HEK293T (cell line): Measurements from ENCODE around the gene ZHX3.
A peak's percentile ranks its signal among the peaks of the same experiment; 100 is the strongest.

Experiments
- CTCF ChIA-PET: fragments of 350-600 bp; formaldehyde crosslinking; extraction: SDS; loops from one replicate; lab custom pipeline; 2021; ENCODE audit warnings: antibody characterized with exemption, inconsistent platforms; lab: Yijun Ruan, JAX
- POLR2A ChIA-PET: fragments of 350-600 bp; formaldehyde crosslinking; extraction: SDS; loops from one replicate; lab custom pipeline; 2020; ENCODE audit warnings: antibody characterized with exemption, inconsistent platforms; lab: Yijun Ruan, JAX
- DNase-seq: peaks from one replicate; pipeline ENCODE4 v3.0.0; 2012; ENCODE audit warnings: mixed read lengths; ENCODE audit errors: extremely low spot score
- ARNT ChIP-seq: fragments of 450-650 bp; IDR thresholded peaks from 2 replicates; pipeline ENCODE4 v1.6.1; 2017; ENCODE audit warnings: mild to moderate bottlenecking
- BHLHE40 ChIP-seq: fragments of 450-650 bp; IDR thresholded peaks from 2 replicates; pipeline ENCODE4 v1.6.1; 2016; ENCODE audit warnings: mild to moderate bottlenecking, moderate library complexity, borderline replicate concordance
- CTBP1 ChIP-seq: fragments of 450-650 bp; IDR thresholded peaks from 2 replicates; pipeline ENCODE4 v1.6.1; 2016; ENCODE audit warnings: borderline replicate concordance
- ELF4 ChIP-seq: fragments of 450-650 bp; IDR thresholded peaks from 2 replicates; pipeline ENCODE4 v1.6.1; 2017; ENCODE audit warnings: antibody characterized with exemption
- FOXA1 ChIP-seq: fragments of 450-650 bp; IDR thresholded peaks from 2 replicates; pipeline ENCODE4 v1.6.1; 2016; ENCODE audit warnings: mild to moderate bottlenecking
- FOXM1 ChIP-seq: fragments of 450-650 bp; IDR thresholded peaks from 2 replicates; pipeline ENCODE4 v1.6.1; 2017; ENCODE audit warnings: mild to moderate bottlenecking, borderline replicate concordance
- HDGF ChIP-seq: fragments of 450-650 bp; IDR thresholded peaks from 2 replicates; pipeline ENCODE4 v1.6.1; 2017; ENCODE audit warnings: antibody characterized with exemption, borderline replicate concordance
- L3MBTL2 ChIP-seq: fragments of 450-650 bp; conservative IDR thresholded peaks from 2 replicates; pipeline ENCODE4 v1.6.1; 2016; ENCODE audit warnings: mild to moderate bottlenecking
- LEF1 ChIP-seq: fragments of 450-650 bp; IDR thresholded peaks from 2 replicates; pipeline ENCODE4 v1.6.1; 2017; ENCODE audit warnings: mild to moderate bottlenecking, borderline replicate concordance
- NFRKB ChIP-seq: fragments of 450-650 bp; IDR thresholded peaks from 2 replicates; pipeline ENCODE4 v1.6.1; 2016; ENCODE audit warnings: mild to moderate bottlenecking, moderate library complexity
- SP1 ChIP-seq: fragments of 450-650 bp; IDR thresholded peaks from 2 replicates; pipeline ENCODE4 v1.6.1; 2017
- TARDBP ChIP-seq: fragments of 450-650 bp; IDR thresholded peaks from 2 replicates; pipeline ENCODE4 v1.6.1; 2016
- ZNF384 ChIP-seq: fragments of 450-650 bp; IDR thresholded peaks from 2 replicates; pipeline ENCODE4 v1.6.1; 2016
- TF ChIP-seq, protein P1 (sequence below): fragments of 450-650 bp; IDR thresholded peaks from 2 replicates; pipeline ENCODE4 v1.6.1; 2016

Gene ZHX3

DNA sequence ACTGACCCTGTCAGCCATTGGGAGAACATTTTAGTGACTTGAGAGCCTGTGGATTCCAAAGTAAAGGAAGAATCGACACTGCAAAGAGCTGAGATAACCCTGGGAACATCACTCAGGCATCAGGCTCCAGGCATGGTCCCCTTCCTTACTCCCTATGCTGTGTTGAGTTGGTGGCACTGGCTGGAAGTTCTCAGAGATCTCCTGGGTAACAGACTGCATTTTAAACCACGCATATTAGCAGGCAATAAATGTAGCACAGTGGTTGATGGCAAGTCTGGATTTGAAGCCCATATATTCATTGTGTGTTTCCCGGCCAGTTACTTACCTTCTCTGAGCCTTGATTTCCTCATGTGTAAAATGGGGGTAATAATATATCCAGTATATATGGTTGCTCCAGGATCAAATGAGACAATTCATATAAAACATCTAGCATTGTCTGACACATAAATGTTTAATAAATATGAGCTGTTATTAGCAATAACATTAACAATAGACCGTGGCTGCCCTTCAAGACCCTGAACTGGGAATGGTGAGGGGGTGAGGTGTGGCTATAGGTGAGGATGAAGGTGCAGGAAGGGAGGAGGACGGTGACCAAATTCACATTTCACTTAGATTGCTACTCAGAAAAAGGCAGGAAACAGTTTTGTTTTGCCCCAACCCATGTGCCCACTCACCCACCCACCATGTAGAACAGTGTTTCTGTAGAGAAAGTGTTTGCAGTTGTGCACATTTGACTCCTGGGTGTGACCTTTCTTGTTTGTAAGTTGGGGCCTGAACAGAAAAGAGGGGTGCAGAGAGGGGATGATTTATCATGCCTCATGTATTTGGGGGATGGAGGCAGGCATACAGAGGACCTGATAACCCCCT is 178.1 kb downstream of the ZHX3 start:
- no peak for DNase-seq
- ChIA-PET POLR2A (no interaction called here), CTCF (no interaction called here)
- TF ChIP-seq, protein P1, sequence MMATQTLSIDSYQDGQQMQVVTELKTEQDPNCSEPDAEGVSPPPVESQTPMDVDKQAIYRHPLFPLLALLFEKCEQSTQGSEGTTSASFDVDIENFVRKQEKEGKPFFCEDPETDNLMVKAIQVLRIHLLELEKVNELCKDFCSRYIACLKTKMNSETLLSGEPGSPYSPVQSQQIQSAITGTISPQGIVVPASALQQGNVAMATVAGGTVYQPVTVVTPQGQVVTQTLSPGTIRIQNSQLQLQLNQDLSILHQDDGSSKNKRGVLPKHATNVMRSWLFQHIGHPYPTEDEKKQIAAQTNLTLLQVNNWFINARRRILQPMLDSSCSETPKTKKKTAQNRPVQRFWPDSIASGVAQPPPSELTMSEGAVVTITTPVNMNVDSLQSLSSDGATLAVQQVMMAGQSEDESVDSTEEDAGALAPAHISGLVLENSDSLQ, result no peak
- no peak for TF ChIP-seq ARNT
- no peak for TF ChIP-seq L3MBTL2
- TF ChIP-seq HDGF, result no peak
- TF ChIP-seq CTBP1, result no peak

DNA sequence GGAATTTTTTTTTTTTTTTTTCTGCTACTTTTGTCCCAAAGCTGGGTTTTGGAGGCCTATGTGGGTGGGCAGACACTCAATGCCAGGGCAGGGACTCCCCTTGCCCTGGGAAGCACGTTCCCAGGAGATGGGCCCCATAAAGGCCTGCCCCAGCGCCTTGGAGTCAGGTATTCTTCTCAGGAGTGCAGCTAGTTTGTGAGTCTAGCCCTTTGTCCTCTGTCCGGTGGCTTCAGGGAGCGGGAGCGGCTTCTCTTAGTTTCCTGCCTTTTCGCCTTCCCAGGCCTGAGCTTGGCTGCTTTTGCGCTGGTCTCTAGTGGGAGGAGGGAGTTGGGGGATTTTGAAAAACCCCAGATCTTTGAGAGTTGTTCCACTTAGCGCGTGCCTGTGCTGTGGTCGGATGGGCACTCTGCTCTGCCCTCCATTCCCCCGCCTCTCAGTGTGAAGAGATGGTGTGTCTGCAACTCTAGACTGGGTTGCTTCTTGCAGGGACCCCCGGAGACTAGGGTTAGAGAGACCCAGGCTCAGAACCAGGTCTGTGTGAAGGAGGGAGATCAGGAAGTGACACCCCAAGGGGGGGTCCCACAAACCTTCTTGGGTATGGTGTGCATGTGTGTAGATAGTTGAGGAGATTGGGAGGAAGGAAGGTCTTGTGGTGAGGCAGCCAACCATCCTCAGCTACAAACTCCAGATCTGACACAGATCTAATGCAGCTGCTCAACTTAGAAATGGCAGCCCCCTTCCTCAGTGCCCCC is 178.9 kb downstream of the ZHX3 start:
- ChIA-PET POLR2A (no interaction called here), CTCF (no interaction called here)
- no peak for DNase-seq
- TF ChIP-seq LEF1 (no peak), HDGF (no peak), L3MBTL2 (no peak), BHLHE40 (no peak), TARDBP (no peak), FOXA1 (no peak), ZNF384 (no peak)
- TF ChIP-seq, protein P1, result no peak

DNA sequence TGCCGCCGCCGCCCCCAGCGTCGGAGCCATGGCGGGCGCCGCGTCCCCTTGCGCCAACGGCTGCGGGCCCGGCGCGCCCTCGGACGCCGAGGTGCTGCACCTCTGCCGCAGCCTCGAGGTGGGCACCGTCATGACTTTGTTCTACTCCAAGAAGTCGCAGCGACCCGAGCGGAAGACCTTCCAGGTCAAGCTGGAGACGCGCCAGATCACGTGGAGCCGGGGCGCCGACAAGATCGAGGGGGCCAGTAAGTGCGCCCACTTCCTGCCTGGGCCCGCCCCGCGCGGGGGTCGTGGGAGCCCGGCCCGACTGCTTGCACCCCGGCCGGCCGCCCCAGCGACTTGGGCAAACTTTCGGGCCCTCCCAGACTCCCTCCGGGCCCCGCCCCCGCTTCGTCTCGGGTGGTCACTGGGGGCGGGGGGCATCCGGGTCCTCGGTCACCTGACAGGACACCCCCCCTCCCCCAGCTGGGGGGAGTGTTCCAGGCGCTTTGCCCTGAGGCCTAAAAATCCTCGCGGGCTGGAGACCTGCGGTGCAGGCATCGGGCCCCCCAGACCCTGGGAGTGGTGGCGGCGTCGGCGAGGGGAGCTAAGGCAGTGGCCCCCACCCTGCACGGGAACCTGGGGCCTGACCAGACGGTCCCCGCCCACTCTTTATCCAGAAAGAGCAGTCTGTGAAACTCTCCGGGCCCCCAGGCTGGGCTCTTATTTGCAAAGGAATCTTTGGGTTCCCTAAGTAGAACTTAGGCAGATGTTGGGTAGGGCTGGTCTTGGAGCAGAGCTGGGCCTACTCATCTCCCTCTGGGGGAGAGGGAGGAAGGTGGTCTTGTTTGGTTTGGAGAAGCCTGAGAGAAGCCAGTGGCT is 179.7 kb downstream of the ZHX3 start:
- TF ChIP-seq FOXM1 (peak; percentile 80; the same call in 1 of the 2 replicates), BHLHE40 (no peak), SP1 (no peak), ZNF384 (0 out of 2 replicates have a peak, but pooled peaks have one; percentile 24)
- peak; percentile 62 for DNase-seq
- ChIA-PET POLR2A (interaction anchor here (0.6 to 1.1 kb wide), 4 partner anchors 9 to 94 kb away, joined by 3 read pairs; no protein-coding TSS in a partner anchor), CTCF (no interaction called here)

DNA sequence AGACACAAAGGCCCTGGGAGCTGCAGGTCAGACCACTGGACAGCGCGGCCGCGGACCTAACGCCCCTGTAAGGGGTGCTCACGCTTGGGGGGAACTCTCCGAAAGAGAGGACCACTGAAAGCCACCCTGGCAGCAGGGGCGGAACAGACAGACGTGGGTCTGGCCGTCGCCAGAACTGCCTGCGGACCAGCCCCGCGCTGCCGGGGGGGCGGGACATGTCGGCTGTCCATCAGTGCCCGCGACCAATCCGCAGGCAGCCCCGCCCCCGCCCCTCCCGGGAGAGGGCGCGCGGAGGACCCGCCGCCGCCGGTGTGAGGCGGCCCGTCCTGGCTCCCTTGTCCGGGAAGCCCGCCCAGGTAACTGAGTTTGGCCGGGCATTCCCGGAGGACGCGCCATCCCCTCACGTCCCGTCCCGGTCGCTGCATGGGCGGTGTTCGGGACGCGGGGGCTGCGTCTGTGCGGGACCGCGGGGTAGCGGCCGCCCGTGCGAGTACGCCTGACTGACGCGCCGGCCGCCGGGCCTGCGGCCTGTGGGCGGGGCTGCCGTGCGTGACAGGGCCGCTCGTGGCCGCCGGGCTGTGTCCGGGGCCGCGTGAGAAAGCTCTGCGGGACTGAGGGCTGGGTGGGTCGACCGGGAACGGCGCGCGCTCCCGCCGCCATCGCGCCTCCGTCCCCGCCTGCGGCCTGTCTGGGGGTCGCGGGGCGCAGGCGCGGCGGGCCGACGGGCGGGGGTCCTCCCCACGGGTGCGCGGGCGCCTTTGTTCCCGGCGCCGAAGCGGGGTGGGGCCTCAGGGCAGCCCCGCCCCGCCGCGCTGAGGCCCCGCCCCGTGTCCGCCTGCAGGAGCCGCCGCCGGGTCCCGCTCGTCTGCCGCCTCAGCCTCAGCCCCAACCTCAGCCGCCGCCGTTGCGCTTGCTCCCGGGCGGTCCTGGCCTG is 180.6 kb downstream of the ZHX3 start, which contains the start of gene PLCG1:
Gene PLCG1, plus strand, starts transcription at position 864 of the 934 bp plus-strand sequence. CDS start 99 bp downstream, outside the sequence.
- no peak for TF ChIP-seq HDGF
- TF ChIP-seq ARNT, result peak; percentile 63; the same call in 1 of the 2 replicates
- TF ChIP-seq, protein P1, result peak; percentile 98
- TF ChIP-seq LEF1, result 0 out of 2 replicates have a peak, but pooled peaks have one; percentile 25
- CTCF ChIA-PET, result interaction anchor here (0.5 to 1.4 kb wide), 2 partner anchors 144 to 173 kb away, joined by 3 to 5 read pairs; no protein-coding TSS in a partner anchor
- POLR2A ChIA-PET, result interaction anchor here (0.6 to 1.1 kb wide), 4 partner anchors 10 to 95 kb away, joined by 3 read pairs; no protein-coding TSS in a partner anchor

DNA sequence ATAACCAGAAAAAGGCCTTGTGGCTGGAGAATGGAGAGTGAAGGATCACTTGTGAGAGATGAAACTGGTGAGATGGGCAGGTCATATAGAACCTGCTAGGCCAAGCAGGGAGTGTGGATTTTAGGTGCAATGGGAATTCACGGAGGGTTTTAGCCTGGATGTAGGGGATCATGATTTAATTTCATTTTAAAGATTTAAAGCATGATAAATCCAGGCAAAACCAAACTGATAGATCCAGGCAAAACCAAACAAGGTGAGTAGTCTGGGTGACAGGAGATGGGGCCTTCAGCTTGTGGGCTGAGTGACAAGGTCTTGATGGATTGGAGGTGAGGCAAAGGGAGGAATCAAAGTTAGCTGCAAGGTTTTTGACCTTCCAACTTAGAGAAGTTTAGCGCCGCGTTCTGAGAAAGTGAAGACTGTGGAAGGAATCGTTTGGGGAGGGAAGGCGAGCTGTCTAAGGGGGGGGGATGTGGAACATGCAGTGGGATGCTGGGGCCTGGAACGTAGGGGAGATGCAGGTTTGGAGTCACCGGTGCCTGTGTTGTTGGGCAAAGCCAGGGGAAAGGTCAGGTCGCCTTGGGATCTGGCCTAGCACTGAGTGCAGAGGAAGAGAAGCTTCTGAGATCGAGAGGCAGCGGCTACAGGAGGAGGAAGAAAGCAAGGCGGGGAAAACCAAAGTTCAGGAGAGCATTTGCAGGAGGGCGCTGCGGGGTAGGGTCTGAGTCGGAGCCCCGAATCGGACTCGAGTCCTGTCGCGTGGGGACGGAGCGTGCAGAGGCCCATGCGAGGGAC is 181.4 kb downstream of the ZHX3 start:
- TF ChIP-seq TARDBP, result no peak
- TF ChIP-seq HDGF, result no peak
- no peak for TF ChIP-seq LEF1
- TF ChIP-seq ELF4, result no peak
- TF ChIP-seq L3MBTL2, result no peak
- TF ChIP-seq NFRKB, result no peak
- TF ChIP-seq FOXA1, result no peak
- no peak for TF ChIP-seq ZNF384
- TF ChIP-seq, protein P1, result no peak
- TF ChIP-seq ARNT, result no peak
- TF ChIP-seq CTBP1, result no peak
- TF ChIP-seq SP1, result no peak
- ChIA-PET POLR2A (no interaction called here), CTCF (interaction anchor here (0.5 to 1.5 kb wide), 15 partner anchors 8 to 256 kb away, joined by 3 to 8 read pairs (median 4); partner anchors contain the start of gene LPIN3)
- DNase-seq, result no peak

More for the DNA sequence above, 180.6 kb downstream of the ZHX3 start, which contains the start of gene PLCG1:
- DNase-seq, result peak; percentile 93
